ENCODE results near the gene TIMP2. TPM values are rescaled to one million over a fixed set of nuclear protein-coding genes. Genes with fewer than 3 reads are reported as not detected.
A peak's percentile ranks its signal among the peaks of the same experiment; 100 is the strongest.

The TIMP2 gene
- total RNA-seq, 1 experiment from 2014 or later: 29.0 TPM

- Mint-ChIP-seq H3K4me3 (no peak overlapping the region), H3K4me1 (peaks cover 16 to 22% of the 10 kb centered on the region in 2 experiments; a peak in 3 of 4 replicates), H3K27me3 (ENCODE audit: low read depth) (no peaks in the 10 kb centered on the region; the same call in 1 of the 2 replicates), H3K36me3 (ENCODE audit: insufficient read depth in 1 of 3, low read depth in 3 of 3) (peaks cover 2 to 16% (median 14%) of the 10 kb centered on the region in 3 experiments; a peak in 6 of 7 replicates), H3K9me3 (no peaks in the 10 kb centered on the region), H3K27ac (peak overlapping the region in 2 of 3 experiments; percentile 10 to 34; a peak in 3 of 7 replicates)
- peak overlapping the region; percentile 64; the same call in 1 of the 2 replicates for H3K14ac ChIP-seq (ENCODE audit: insufficient read depth, low read length)
- peaks cover 2% of the 10 kb centered on the region for H3K23me2 ChIP-seq (ENCODE audit: insufficient read length, low read depth, low read length, poor library complexity, severe bottlenecking)
- no peak for DNase-seq
- no peak overlapping the region for H3T11ph ChIP-seq (ENCODE audit: low read length)
- no peak overlapping the region for H2BK15ac ChIP-seq (ENCODE audit: low read depth, low read length)
- no peak overlapping the region for H2AFZ ChIP-seq (ENCODE audit: low read length)
- no peak overlapping the region for H4K91ac ChIP-seq (ENCODE audit: insufficient read length, low read depth, low read length)
- no peak overlapping the region for H3K23ac ChIP-seq (ENCODE audit: insufficient read length, low read depth, low read length)
- H2AK5ac ChIP-seq (ENCODE audit: insufficient read length, low read length): no peak overlapping the region
- no peak overlapping the region for H3K56ac ChIP-seq (ENCODE audit: insufficient read length, low read depth, low read length)
- no peaks in the 10 kb centered on the region for H4K20me1 ChIP-seq (ENCODE audit: control insufficient read depth, insufficient read depth, insufficient read length)
- no CpG with 5 or more reads among the region's 9 CpGs for WGBS (ENCODE audit: extremely low coverage, insufficient read length, low lambda C conversion rate)
- no peak for TF ChIP-seq CTCF (conservative IDR thresholded peaks at IDR 0.05)
- no peak overlapping the region for H2BK5ac ChIP-seq (ENCODE audit: insufficient read length, low read length)
- no peak overlapping the region for H3K27ac ChIP-seq (ENCODE audit: insufficient read length, low read depth, low read length)
- H2BK20ac ChIP-seq (ENCODE audit: low read depth, low read length, poor library complexity, severe bottlenecking): no peak overlapping the region
- no peak overlapping the region for H4K8ac ChIP-seq (replicated peaks; ENCODE audit: insufficient read length, low read depth, low read length)
- no peak overlapping the region for H3K9ac ChIP-seq (ENCODE audit: extremely low read depth, insufficient read length, low read length)
- no peaks in the 10 kb centered on the region for H3K79me2 ChIP-seq (ENCODE audit: insufficient read depth, low read length)
- no peak overlapping the region for H4K5ac ChIP-seq (ENCODE audit: insufficient read length, low read depth, low read length)
- H3K4me1 ChIP-seq (ENCODE audit: insufficient read depth, low read length): no peaks in the 10 kb centered on the region
- H2BK12ac ChIP-seq (ENCODE audit: insufficient read length, low read depth, low read length): no peak overlapping the region
- H3K27me3 ChIP-seq (ENCODE audit: insufficient read depth, low read length): no peaks in the 10 kb centered on the region
- H3K18ac ChIP-seq (ENCODE audit: insufficient read length, low read depth, low read length): no peak overlapping the region
- no peaks in the 10 kb centered on the region for H3K9me3 ChIP-seq (ENCODE audit: control insufficient read depth, low read depth, low read length)
- no peak overlapping the region for H3K4ac ChIP-seq (ENCODE audit: low read depth, low read length)
- no peaks in the 10 kb centered on the region for H3K79me1 ChIP-seq (ENCODE audit: insufficient read depth, low read depth, low read length, poor library complexity, severe bottlenecking)
- no peak overlapping the region for H2BK120ac ChIP-seq (ENCODE audit: low read depth, low read length, poor library complexity, severe bottlenecking)
- no peak overlapping the region for H3K4me2 ChIP-seq (ENCODE audit: insufficient read depth, insufficient read length, low read length)
These were observed 49.7 kb downstream of the TIMP2 start for GRCh38 chr17:78875363-78876093.

Data from H9 (cell line).